22Rv1 (cell line): Measurements from ENCODE around the gene SEL1L2.
"Not testable (repeated sequence)": the region's sequence is repeated elsewhere in the genome, so short reads cannot be mapped to it uniquely, and the experiment has no call there.

Source experiments
- H3K27ac ChIP-seq: fragments of 450-650 bp; 2 replicates; pipeline ENCODE4 v1.5.1; 2017
- CTCF ChIP-seq: fragments of 450-650 bp; IDR thresholded peaks from 2 replicates; pipeline ENCODE4 v1.5.1; 2017; ENCODE audit warnings: mild to moderate bottlenecking
- ZFX ChIP-seq: fragments of 450-650 bp; IDR thresholded peaks from 2 replicates; pipeline ENCODE4 v1.6.1; 2017; ENCODE audit warnings: antibody characterized with exemption, borderline replicate concordance

SEL1L2 gene

GRCh38 chr20:14000917-14001316 lies 10.5 kb upstream of the SEL1L2 start:
- no peak for TF ChIP-seq ZFX
- TF ChIP-seq CTCF = no peak
- no peak overlapping the region for H3K27ac ChIP-seq

DNA sequence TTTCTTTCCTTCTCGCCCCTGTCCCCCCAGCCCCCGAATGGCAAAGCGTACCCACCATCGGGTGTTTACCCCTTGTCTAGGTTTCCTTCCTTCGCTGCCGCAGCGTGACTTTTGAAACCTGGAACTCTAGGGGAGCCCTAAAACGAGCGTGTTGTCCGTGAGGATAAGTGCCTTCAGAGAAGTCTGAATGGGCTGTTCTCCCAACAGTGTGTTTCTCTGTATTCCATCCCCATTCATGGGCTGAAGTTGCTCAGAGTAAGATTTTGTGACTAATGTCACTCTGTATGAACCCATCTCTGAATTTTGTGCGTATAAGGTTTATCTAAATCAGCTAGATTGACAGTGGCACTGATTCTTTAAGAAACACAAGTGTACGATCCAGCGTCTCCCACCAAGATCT lies 5.9 kb upstream of the SEL1L2 start:
- no peak overlapping the region for H3K27ac ChIP-seq
- TF ChIP-seq CTCF = no peak
- TF ChIP-seq ZFX = no peak

- TF ChIP-seq ZFX (no peak), CTCF (no peak)
- peak overlapping the region; percentile 64 for H3K27ac ChIP-seq
Observed at GRCh38 chr20:13995841-13996240, 5.4 kb upstream of the SEL1L2 start.

GRCh38 chr20:13995086-13995665 lies 4.8 kb upstream of the SEL1L2 start, which contains the start of gene MACROD2:
Gene MACROD2 (plus strand): TSS chr20:13995516.
- TF ChIP-seq ZFX (no peak), CTCF (no peak)
- peak within 1 kb of the TSS; percentile 64 for H3K27ac ChIP-seq

GRCh38 chr20:13991955-13992354 lies 1.5 kb upstream of the SEL1L2 start:
- not testable (repeated sequence) for H3K27ac ChIP-seq

DNA sequence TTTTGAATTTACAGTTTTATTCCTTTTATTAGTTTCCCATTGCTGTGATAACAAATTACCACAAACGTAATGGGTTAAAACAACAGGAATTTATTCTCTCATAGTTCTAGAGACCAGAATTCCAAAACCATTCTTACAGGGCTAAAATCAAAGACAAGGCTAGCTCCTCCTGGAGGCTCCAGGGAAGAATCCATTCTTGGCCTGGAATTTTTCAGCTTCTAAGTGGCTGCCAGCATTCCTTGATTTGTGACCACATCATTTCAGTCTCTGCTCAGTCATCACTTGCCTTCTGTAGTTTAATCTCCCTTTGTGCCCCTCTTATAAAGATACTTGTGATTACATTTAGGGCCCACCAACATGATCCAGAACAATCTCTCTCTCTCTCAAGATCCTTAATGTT lies 897 bp upstream of the SEL1L2 start:
- no peak for TF ChIP-seq CTCF
- TF ChIP-seq ZFX = no peak
- H3K27ac ChIP-seq = no peak overlapping the region

GRCh38 chr20:13984211-13984610 lies 6.2 kb downstream of the SEL1L2 start:
- TF ChIP-seq CTCF (no peak), ZFX (no peak)
- H3K27ac ChIP-seq = no peak overlapping the region

DNA sequence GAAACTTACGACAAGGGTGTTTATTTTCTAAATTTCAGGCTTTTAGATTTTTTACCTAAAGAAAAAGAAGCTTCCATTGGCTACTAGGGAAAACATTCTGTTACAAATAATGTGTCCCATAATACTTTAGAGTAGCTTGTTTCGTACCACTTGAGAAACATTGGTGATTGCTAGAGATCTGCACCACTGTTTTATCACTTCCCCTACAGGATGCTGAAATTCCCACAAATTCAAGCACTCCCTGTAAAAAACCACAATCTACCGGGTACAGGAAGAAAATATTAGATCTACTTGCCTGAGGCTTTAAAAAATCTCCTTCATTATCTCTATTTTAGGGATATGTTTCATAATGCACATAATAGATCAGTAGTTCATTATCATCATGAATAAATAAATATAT lies 29.9 kb downstream of the SEL1L2 start:
- TF ChIP-seq ZFX (no peak), CTCF (no peak)
- H3K27ac ChIP-seq = no peak overlapping the region
